Umbilical cord (tissue), 2 donors: ENCODE data around the gene ADGRG7. TPM values are rescaled to one million over a fixed set of nuclear protein-coding genes. Genes with fewer than 3 reads are reported as not detected.

Experiments
- DNase-seq: peaks from one replicate; pipeline ENCODE4 v3.0.0-alpha.2; 2015; ENCODE audit warnings: low spot score
- total RNA-seq: library from RNA; depleted of rRNA; stranded (reverse); fragments of >200 nt; gene quantifications from one replicate; pipeline ENCODE4 v1.2.3, GENCODE V29; 2014; ENCODE audit warnings: low replicate concordance; ENCODE audit not compliant: insufficient read depth

Gene ADGRG7
- total RNA-seq, 1 donor from 2014 or later: 2.9 TPM

DNA sequence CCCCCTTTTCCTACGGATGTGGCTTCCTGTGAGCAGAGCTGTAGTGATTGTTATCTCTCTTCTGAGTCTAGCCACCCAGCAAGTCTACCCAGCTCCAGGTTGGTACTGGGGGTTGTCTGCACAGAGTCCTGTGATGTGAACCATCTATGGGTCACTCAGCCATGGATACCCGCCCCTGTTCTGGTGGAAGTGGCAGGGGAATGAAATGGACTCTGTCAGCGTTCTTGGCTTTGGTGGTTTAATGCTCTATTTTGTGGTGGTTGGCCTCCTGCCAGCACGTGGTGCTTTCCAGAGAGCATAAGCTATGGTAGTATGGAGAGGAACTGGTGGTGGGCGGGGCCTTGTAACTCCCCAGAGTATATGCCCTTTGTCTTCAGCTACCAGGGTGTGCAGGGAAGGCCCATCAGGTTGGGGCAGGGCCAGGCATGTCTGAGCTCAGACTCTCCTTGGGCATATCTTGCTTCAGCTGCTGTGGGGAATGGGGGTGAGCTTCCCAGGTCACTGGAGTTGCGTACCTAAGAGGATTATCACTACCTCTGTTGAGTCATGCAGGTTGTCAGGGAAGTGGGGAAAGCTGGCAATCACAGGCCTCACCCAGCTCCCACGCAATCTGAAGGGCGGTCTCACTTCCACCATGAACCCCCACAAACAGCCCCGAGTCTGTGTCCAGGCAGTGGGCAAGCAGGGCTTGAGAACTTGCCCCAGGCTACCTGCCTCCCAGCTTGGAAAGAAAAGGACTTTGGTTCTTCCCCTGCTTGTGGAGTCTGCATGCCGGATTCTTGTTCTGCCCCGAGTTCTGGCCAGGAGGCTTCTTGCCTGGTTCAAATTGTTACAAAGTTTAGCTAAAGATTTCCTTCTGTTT, 9.0 kb upstream of the ADGRG7 start:
- no peak for DNase-seq

DNA sequence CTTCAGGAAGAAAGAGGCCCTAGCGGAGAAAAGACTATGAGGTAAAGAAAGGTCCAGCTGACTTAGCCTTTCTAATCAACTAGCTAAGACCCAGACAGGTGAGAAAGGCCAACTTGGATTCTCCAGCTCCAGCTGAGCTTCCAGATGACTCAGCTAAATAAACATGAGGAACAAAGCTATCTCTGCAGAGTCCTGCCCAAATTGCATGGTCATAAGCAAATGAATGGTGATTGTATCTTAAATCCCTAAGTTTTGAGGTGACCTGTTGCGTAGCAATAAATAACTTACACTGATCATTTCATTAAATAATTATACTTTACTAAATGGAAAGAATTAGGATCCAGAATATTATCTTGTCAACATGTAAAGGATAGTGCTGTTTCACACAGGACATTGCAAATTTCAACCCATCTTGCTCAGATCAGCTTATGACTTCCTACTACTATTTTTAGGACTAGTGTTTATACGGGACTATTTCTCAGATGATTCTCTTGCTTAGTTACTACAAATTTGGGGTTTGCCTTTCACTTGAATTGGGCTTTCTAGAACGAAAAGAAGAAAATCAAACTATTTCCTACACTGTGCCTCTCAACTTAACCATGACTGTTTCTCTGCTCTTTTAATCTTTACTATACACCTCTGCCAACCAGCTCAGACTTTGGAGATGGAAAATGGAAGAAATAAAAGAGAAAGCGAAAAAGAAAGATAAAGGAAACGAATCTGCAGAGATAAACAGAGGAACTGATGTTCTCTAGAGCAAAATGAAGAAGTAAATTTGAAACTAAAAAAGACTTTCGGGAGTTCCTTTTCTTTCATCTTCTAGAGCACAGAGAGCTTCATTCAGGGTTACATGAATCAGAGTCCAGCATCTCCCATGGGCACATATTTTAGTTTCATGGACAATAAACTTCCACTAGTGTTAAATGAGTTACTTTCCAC, 6.6 kb upstream of the ADGRG7 start:
- no peak for DNase-seq

- peak; percentile 43 for DNase-seq
These were observed 5.9 kb upstream of the ADGRG7 start for GRCh38 chr3:100603469-100603868.

DNA sequence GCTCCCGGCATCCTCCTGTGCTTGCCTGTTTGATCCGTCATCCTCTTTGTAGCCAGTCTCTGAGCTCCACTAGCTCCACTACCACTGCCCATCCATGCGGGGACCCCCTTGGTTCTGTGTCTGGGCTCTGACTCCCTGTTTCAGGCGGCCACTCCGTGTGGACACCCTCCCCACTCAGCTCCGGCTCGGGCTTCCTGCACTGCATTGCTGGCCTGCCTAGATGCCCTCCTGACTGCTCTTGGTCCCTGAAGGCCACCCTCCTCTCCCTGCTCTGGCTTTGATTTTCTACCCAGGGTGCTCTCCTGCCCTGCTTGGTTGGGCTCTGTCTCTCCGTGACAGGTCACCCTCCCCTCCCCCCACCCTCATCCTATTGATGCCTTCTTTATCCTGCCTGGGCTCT, 4.0 kb upstream of the ADGRG7 start:
- no peak for DNase-seq

GRCh38 chr3:100606894-100607512, 2.4 kb upstream of the ADGRG7 start:
- no peak for DNase-seq

DNA sequence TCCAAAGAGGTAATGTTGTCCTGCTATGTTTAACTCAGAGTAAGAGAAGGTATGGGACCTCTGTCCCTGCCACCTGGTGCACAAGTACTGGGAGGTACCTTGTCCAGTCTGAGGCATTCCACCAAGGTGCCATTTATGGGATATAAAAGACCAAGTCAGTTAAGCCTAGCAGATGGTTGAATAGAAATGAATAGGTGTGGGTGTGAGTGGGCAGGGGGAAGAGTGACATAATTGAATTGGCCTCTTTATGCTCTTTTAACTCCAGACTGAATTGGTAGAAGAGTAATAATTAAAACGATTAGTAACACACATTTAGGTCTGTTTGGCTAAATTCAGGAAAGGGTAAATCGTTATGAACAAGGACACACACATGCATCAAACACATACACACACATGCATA, 562 bp downstream of the ADGRG7 start:
- no peak for DNase-seq

DNA sequence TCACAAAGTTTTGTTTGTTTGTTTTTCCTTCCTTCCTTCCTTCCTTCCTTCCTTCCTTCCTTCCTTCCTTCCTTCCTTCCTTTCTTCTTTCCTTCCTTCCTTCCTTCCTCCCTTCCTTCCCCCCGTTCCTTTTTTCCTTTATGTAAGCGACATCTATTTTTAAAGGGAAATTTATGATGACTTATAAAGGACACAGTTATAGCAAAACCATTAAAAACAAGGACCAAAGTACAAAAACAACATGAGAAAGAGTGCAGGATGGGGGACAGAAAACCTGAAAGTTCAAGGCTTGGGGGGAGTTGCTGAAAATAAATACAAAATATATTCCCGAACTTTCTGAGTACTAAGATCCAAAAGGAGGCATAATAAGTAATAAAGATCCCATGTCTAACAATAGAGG, 1.8 kb downstream of the ADGRG7 start:
- DNase-seq: no peak

GRCh38 chr3:100613721-100614390, 4.5 kb downstream of the ADGRG7 start:
- DNase-seq: no peak

DNA sequence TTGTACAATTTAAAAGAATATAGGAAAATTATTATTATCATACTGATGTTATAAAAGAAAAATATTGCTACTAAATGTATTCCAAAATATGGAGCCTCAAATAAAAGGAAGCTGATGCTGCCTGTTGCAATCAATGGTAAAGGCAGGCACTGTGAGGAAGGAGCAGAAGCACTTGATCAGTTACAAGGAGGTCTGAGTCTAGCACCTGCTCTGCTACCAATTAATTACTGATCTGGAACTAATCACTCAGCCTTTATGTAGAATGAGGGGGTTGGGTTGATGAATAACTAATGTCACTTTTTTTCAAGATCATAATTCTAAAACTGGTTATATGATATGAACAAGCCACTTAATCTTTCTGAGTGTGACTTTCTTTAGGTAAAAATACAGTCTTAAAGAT, 5.5 kb downstream of the ADGRG7 start:
- no peak for DNase-seq

DNA sequence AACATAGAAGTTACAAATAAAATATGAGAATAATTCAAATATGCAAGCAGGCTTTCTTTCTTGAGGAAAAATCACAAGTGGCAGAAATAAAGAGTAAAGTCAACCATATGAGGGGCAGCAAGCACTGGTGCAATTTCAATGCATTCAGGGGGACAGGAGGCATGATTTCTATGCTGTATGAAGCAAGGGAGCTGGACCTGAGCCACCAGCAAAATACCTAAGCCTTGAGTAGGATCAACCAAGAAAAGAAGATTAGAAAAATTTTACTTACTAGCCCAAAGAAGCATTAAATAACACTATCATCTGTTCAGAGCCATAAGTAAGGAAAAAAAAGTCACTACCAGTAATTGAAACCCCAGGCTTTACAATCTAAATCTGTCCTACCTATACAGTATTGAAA, 6.3 kb downstream of the ADGRG7 start:
- DNase-seq: no peak

DNA sequence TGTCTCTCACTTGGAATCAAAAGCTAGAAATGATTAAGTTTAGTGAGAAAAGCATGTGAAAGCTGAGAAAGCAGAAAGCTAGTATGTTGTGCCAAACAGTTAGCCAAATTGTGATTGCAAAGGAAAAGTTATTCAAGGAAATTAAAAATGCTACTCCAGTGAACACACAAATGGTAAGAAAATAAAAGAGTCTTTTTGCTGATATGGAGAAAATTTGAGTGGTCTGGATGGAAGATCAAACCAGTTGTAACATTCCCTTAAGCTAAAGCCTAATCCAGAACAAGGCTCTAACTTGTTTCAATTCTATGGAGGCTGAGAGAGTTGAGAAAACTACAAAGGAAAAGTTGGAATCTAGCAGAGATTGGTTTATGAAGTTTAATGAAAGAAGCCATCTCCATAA, 11.8 kb downstream of the ADGRG7 start:
- no peak for DNase-seq

DNA sequence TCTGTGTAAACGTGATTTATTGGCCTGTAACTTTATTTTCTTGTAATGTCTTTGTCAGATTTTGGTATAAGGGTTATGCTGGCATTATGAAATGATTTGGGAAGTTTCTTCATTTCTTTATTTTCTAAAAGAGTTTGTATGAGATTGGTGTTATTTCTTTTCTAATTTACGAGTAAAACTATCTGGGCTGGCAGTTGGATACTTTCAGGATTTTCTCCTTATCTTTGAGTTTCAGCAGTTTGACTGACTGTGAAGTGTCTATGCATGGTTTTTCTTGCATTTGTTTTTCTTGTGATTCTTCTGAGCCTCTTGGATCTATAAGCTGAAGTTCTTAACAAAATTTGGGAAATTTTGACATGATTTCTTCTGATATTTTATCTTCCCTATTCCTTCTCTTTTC, 18.1 kb downstream of the ADGRG7 start:
- no peak for DNase-seq

GRCh38 chr3:100629421-100630127, 20.2 kb downstream of the ADGRG7 start:
- no peak for DNase-seq

DNA sequence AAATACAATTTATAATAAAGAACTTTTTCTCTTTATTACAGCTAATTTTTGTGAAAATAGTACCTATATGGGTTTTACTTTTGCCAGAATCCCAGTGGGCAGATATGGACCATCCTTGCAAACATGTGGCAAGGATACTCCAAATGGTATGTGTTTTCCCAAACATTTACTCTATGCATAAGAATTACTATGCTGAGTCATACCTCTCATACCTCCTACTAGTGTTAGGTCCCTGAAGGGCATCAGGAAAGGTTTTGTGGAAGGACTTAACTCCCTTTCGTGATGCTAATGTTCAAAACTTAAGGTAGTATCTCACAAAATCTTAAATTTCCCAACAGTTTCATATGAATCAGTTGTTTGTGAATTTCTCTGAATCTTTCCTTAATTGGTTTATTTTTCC, 21.3 kb downstream of the ADGRG7 start:
- no peak for DNase-seq

DNA sequence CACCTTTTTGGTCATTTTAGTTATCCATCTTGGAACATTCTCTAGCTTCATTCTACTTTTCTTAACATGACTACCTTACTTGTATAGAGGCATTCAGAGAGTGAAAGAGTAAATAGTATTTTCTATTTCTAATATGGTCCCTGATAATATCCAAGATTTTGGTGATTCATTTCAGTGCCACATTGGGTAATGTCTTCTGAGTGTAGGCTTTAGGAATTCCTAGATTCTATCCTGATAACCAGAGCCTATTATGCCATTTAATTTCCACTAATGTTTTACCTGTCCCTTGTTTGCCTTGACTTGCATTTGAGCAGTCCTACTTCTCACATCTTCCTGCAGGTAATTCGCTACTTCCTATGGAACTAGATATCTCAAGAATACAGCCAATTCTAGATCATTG, 21.8 kb downstream of the ADGRG7 start:
- DNase-seq: no peak

DNA sequence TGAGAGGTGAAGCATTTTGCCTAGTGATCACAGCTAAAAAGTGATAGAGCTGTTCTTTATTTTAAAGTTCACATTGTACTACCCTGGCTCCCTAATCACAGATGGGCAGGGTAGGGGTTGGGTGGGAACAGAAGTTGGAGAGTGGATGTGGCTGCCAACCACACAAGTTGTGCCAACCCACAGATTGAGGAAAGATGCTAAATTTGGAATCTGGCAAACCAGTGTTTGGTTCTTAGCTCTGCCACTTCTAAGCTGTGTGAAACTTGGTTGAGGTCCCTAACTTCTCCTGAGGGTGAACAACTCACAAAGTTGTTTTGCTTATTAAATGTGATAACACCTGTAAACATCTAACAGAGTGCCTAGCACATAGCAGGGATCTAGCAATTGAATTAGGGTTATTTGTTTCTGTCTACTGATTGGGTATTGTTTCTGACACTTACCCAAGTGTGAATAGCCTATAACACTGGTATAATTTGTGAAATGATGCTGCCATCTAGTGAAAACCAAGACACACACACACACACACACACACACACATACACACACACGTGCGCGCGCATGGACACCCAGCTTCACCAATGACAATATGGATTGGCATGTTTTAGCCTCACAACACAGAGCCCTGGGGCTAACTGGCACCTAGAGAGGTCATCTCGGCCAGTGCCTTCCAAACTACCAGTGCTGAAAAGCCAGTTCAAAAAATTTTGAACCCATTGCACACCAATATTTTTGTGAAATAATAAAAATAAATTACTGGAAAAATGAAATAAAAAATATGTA, 25.3 kb downstream of the ADGRG7 start:
- no peak for DNase-seq

- DNase-seq: no peak
These were observed 25.9 kb downstream of the ADGRG7 start for GRCh38 chr3:100635273-100635701.

- DNase-seq: peak; percentile 17
These were observed 27.8 kb downstream of the ADGRG7 start for GRCh38 chr3:100637197-100637631.

DNA sequence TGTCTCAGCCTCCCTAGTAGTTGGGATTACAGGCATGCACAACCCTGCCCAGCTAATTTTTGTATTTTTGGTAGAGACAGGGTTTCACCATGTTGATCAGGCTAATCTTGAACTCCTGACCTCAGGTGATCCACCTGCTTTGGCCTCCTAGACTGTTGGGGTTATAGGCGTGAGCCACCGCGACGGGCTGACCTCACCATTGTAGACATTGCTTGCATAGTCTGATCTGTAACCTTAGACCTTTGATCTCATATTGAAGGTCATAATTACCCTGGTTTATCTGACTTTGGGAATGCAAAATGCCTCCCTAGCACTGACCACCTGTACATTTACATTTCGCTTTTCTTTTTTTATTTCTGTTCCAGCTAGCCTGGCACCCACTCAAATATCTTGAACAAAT, 31.2 kb downstream of the ADGRG7 start:
- DNase-seq: no peak

DNA sequence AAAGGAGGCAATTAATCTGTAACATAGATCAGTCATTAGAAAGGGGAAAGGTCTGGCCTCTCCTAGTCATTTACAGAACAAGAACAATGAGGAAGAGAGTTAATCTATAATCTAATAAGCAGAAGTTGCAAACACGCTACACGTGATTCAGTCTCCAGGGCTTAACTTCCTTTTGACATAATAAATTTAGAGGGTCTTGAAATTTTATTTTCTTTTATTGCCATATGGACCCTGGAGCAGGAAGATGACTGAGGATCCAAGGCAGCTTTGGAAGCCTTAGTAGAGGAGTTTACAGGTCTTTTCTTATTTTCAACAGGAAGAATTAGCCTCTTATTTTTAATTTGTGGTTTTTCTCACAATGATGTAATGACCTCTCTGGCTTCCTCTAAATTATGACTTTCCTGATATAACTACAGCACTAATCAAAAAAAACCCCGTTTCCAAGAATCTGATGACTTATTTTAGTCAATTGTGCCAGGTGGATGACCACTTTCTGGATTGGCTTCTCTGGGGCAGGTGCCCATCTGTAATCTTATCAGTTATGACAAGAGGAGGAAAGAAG, 32.2 kb downstream of the ADGRG7 start:
- DNase-seq: no peak
